Natural killer cell treated with Interleukin-12 subunit alpha and Interleukin-12 subunit beta and Interleukin-15 and Interleukin-18, amount 100 ng/mL, for 72 hours (primary cell): ENCODE measurements around the gene C1orf174. TPM values are rescaled to one million over a fixed set of nuclear protein-coding genes. Genes with fewer than 3 reads are reported as not detected.

Source experiments
- ATAC-seq, 2 donors: fragments of 150-1000 bp; cut with Tn5 transposase in 1 of 2; sonication (Bioruptor Pico), chemical (Tn5 transposase) in 1 of 2; 2 replicates each; pipeline ENCODE4 v1.10.0; 2021
- DNase-seq: peaks from one replicate; pipeline ENCODE4 v3.0.0; 2022; ENCODE audit warnings: low spot score
- H3K27ac Mint-ChIP-seq, 2 donors: 1 replicate in 1 of 2; 2 replicates in 1 of 2; pipeline ENCODE4 v1.8.0; 2022; ENCODE audit warnings: mixed read lengths in 2 of 2, mild to moderate bottlenecking in 1 of 2, moderate library complexity in 1 of 2
- H3K27me3 Mint-ChIP-seq, 2 donors: 1 replicate in 1 of 2; 2 replicates in 1 of 2; pipeline ENCODE4 v1.8.0; 2022; ENCODE audit warnings: mixed read lengths in 2 of 2
- H3K36me3 Mint-ChIP-seq: one replicate; pipeline ENCODE4 v1.8.0; 2022; ENCODE audit warnings: mixed read lengths
- H3K4me1 Mint-ChIP-seq, 2 donors: 1 replicate in 1 of 2; 2 replicates in 1 of 2; pipeline ENCODE4 v1.8.0; 2022; ENCODE audit warnings: low read depth in 2 of 2, mixed read lengths in 2 of 2, mild to moderate bottlenecking in 1 of 2
- H3K4me3 Mint-ChIP-seq: one replicate; pipeline ENCODE4 v1.8.0; 2022; ENCODE audit warnings: mixed read lengths
- H3K9me3 Mint-ChIP-seq: 2 replicates; pipeline ENCODE4 v1.8.0; 2022; ENCODE audit warnings: mixed read lengths
- total RNA-seq, 2 donors: library from RNA; stranded (reverse); gene quantifications; one replicate each; pipeline ENCODE4 v1.2.3, GENCODE V29; 2022

Gene C1orf174
- total RNA-seq, 2 donors from 2014 or later: 31.0 to 34.6 TPM

DNA sequence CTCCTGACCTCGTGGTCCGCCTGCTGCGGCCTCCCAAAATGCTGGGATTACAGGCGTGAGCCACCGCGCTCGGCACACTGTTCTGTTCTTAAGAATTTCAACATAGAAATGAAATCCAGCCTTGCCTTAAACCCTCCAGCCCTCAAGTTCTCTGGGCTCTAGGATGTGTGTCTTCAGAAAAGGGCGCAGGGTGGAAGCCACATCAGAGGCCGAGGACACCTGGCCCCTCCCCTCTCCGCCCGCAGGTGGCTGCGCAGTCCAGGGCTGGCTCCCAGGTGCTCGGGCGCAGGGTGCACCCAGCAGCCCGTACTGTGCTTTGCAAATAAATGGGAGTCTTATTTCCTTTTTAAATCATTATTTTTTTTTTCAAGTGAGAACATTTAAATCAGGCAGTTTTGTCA, 2.0 kb upstream of the C1orf174 start:
- H3K9me3 Mint-ChIP-seq: no peaks in the 10 kb centered on the region
- H3K36me3 Mint-ChIP-seq: peaks cover 5% of the 10 kb centered on the region
- peak overlapping the region; percentile 94 for H3K4me3 Mint-ChIP-seq
- peak overlapping the region; percentile 67 to 89 for H3K27ac Mint-ChIP-seq
- no peak for ATAC-seq
- DNase-seq: peak; percentile 56
- H3K4me1 Mint-ChIP-seq: peaks cover 34 to 44% of the 10 kb centered on the region in 2 donors
- no peaks in the 10 kb centered on the region for H3K27me3 Mint-ChIP-seq

DNA sequence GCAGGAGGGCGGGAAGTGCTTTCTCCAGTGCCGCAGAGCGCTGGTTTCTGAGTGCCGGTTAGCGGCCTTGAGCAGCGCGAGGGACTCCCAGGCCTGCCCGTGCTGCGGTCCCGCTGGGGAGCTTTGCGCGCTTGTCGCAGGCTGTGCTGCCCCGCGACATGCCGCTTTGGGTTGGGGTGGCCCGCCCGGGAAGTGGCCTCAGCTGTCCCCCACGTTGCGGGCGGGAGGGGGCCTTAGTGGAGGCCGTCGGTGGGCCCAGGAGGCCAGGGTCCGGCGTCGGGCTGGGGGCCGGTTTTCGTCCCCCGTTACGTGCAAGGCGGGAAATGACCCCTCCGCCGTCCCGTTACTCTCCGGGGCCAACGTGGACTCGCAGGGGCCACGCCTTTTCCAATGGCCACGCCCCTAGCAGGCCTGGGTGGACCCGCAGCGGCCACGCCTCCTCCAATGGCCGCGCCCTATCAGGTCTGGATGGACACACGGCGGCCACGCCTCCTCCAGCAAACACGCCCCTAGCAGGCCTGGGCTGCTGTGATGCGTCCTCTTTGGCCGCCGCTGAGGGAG, 977 bp upstream of the C1orf174 start:
- Mint-ChIP-seq H3K9me3 (no peaks in the 10 kb centered on the region), H3K4me1 (peaks cover 39 to 54% of the 10 kb centered on the region in 2 donors), H3K27me3 (no peaks in the 10 kb centered on the region), H3K4me3 (peak overlapping the region; percentile 94), H3K36me3 (peaks cover 7% of the 10 kb centered on the region), H3K27ac (peak overlapping the region; percentile 97 to 98)
- peak; percentile 82 to 88 for ATAC-seq
- peak; percentile 97 for DNase-seq

DNA sequence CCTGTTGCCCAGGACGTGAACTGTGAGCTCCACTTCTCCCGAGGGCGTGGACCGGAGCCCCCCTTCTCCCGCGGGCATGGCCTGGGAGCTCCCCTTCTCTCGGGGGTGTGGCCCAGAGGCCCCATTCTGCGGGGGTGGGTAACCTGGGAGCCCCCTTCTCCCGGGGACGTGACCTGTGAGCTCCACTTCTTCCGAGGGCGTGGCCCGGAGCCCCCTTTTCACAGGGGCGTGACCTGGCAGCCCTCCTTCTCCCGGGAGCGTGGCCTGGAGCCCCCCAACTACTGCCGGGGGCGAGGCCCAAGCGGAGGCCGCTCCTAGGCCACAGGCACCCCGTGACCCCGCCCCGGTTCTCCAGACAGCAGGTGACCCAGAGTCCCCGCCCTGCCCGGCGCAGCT, 320 bp downstream of the C1orf174 start:
- DNase-seq (no peak), ATAC-seq (no peak)
- Mint-ChIP-seq H3K27me3 (no peaks in the 10 kb centered on the region), H3K9me3 (no peaks in the 10 kb centered on the region), H3K27ac (peak overlapping the region; percentile 97 to 98), H3K4me3 (peak overlapping the region; percentile 94), H3K36me3 (peaks cover 7% of the 10 kb centered on the region), H3K4me1 (peaks cover 41 to 55% of the 10 kb centered on the region in 2 donors)

DNA sequence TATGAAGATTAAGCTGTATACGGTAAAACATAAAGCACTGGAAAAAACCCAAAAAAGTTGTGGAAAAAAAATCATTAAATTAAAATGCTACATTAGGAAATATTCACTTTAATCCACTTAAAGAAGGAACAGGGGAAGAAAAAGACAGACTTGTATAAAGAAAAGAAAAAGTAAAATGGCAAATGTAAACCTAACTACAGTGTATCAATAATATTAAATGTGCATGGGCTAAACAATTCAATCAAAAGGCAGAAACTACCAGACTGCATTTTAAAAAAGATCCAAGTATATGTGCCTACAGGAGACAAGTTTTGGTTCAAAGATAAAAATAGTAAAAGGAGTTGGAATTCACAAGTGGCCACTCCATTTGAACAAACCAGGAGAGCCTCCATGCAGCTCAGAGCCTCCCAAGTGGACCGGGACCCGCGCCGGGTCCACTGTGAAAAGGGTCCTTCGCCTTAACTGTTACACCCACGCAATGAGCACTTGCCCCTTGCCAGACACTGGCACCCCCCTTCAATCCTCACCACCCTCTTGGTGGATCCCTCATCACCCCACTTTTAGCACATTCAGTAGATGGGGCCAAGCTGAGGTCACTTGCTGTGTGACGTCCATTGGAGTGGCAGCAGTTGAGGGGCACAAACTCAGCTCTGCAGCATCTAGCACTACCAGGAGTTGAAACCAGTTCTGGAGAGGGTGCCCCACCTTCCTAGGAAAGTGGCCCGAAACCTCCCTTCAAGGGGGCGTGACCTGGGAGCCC, 898 bp downstream of the C1orf174 start:
- Mint-ChIP-seq H3K27ac (peak overlapping the region; percentile 84 to 97), H3K36me3 (peaks cover 7% of the 10 kb centered on the region), H3K27me3 (no peaks in the 10 kb centered on the region), H3K4me1 (peaks cover 41 to 55% of the 10 kb centered on the region in 2 donors), H3K9me3 (no peaks in the 10 kb centered on the region), H3K4me3 (peak overlapping the region; percentile 94)
- no peak for DNase-seq
- ATAC-seq: no peak

DNA sequence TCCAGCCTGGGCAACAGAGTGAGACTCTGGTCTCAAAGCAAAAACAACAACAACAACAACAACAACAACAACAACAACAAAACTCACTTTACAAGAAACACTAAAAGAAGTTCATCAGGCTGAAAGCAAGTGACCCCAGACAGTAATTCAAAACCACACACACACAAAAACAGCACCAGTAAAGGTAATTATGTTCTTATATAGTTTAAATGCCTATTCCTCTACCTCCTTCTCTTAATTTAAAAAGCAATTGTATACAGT, 1.7 kb downstream of the C1orf174 start:
- H3K36me3 Mint-ChIP-seq: peaks cover 7% of the 10 kb centered on the region
- peaks cover 35 to 49% of the 10 kb centered on the region in 2 donors for H3K4me1 Mint-ChIP-seq
- peak overlapping the region; percentile 84 to 97 for H3K27ac Mint-ChIP-seq
- H3K27me3 Mint-ChIP-seq: no peaks in the 10 kb centered on the region
- DNase-seq: no peak
- H3K4me3 Mint-ChIP-seq: peak overlapping the region; percentile 94
- no peak for ATAC-seq
- no peaks in the 10 kb centered on the region for H3K9me3 Mint-ChIP-seq

DNA sequence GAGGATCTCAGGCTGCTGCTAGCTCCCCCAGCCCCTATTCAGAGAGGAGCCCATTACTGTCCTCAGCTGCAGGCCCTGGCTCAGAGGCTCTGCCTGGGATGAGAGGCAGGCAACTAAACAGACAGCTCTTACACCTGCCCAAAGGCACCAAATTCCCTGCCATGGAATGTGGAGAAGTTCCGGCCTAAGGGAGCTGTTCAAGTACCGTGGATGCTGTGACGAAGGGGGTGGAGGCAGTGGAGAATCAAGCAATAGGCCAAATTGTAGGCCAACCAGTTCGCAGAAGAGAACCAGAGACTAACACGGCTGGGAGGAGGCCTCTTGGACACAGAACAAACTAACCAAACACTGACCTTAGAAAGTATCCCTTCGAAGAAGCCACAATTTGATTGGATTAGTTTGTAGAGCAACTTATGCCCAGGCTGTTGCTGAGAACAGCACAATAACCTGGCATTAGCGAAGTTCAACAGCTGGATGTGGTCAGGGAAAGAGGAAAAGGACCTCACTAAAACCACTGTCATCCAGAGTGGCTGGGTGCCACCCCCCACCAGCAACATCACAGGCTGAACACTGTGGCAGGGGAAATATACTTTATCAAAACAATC, 3.6 kb downstream of the C1orf174 start:
- H3K27ac Mint-ChIP-seq: peak overlapping the region; percentile 4 to 38
- no peak for ATAC-seq

DNA sequence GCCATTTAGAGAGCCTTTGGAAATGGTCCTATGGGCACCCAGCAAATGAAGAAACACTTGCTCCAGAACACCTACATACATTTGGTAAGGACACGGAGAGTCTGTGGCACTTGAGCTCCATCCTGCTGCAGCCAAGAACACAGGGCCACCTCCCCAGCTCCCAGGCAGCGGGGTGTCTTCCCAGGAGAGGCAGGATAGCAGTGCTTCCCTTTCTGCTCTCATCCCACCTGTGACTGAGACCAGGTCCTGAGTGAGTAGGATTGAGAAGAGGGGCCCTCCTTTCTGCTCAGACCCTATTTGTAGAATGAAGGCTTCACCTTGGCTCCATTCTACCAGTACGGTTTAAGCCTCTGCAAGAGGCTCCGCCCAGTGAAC, 4.1 kb downstream of the C1orf174 start:
- H3K36me3 Mint-ChIP-seq: peaks cover 7% of the 10 kb centered on the region
- no peaks in the 10 kb centered on the region for H3K9me3 Mint-ChIP-seq
- H3K27ac Mint-ChIP-seq: peak overlapping the region; percentile 4 to 38
- no peak for ATAC-seq
- H3K27me3 Mint-ChIP-seq: no peaks in the 10 kb centered on the region
- DNase-seq: no peak
- peaks cover 31 to 39% of the 10 kb centered on the region in 2 donors for H3K4me1 Mint-ChIP-seq
- H3K4me3 Mint-ChIP-seq: no peak overlapping the region

More for the DNA sequence above, 3.6 kb downstream of the C1orf174 start:
- Mint-ChIP-seq H3K9me3 (no peaks in the 10 kb centered on the region), H3K36me3 (peaks cover 7% of the 10 kb centered on the region), H3K4me3 (no peak overlapping the region), H3K4me1 (peaks cover 30 to 37% of the 10 kb centered on the region in 2 donors), H3K27me3 (no peaks in the 10 kb centered on the region)
- DNase-seq: no peak

DNA sequence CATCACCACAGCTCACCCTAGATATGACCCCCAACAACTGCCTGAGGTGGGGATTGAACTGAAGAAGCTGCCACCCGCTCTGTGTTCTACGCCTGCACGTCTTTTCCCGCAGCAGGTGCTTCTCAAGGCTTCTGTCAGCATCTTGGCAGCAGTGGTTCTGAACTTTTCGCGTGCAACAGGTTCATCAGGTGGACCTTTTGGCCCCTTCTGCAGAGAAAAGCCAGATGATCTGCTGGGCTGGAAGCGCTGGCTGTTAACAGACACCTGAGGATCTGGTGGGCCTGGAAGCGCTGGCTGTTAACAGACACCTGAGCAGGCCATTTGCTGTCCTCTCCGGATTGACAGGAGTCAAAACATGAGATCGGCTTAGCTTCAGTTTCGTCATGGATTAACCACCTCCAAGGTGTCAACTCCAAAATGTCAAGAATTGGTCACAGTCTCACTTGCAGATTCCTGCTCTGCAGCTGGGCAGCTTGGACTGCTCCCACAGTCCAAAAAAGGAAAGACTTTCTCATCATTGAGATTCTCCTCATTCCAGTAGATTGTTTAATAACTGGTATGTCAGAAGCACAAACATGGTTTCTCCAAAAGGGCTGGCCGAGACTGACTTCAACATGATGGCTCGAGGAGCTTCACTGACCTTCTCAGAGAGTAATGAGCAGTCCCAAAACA, 4.7 kb downstream of the C1orf174 start:
- Mint-ChIP-seq H3K36me3 (peaks cover 7% of the 10 kb centered on the region), H3K4me3 (no peak overlapping the region), H3K27me3 (no peaks in the 10 kb centered on the region), H3K27ac (peak overlapping the region in 1 of 2 donors; percentile 38), H3K4me1 (peaks cover 36 to 44% of the 10 kb centered on the region in 2 donors), H3K9me3 (no peaks in the 10 kb centered on the region)
- ATAC-seq: no peak
- no peak for DNase-seq

DNA sequence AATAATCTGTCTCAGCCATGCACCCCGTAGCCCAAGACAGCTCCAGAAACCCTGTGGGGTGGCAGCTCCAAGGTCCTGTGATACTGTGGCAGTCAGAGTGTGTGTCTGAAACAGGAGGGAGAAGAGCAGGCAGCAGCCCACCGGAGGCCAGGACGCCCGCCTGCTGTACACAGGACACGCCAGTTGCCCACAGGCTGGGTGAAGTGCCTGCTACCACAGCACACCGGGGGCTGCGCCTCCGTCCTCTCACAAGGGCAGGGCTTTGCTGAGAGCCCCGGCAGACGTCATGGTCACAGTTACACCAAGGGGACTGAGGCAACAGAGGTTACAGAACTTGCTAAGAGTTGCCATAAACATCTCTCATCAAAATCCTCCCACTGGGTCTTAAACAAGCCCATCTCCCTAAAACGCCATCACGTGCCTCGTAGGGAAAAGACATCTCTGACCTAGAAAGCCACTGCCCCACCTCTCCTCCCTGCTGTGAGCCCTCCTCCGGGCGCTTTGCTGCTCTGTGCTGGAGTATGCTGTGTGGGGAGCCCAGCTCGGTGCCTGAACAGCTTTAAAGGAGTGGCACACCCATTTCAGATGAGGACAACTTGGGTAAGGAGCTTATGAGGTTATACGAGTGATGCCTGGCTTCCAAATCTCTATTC, 5.3 kb downstream of the C1orf174 start:
- DNase-seq (no peak), ATAC-seq (no peak)
- no peaks in the 10 kb centered on the region for H3K9me3 Mint-ChIP-seq
- H3K4me3 Mint-ChIP-seq: no peak overlapping the region
- H3K36me3 Mint-ChIP-seq: peaks cover 13% of the 10 kb centered on the region
- H3K4me1 Mint-ChIP-seq: peaks cover 42 to 51% of the 10 kb centered on the region in 2 donors
- H3K27ac Mint-ChIP-seq: peak overlapping the region in 1 of 2 donors; percentile 61
- H3K27me3 Mint-ChIP-seq: no peaks in the 10 kb centered on the region

DNA sequence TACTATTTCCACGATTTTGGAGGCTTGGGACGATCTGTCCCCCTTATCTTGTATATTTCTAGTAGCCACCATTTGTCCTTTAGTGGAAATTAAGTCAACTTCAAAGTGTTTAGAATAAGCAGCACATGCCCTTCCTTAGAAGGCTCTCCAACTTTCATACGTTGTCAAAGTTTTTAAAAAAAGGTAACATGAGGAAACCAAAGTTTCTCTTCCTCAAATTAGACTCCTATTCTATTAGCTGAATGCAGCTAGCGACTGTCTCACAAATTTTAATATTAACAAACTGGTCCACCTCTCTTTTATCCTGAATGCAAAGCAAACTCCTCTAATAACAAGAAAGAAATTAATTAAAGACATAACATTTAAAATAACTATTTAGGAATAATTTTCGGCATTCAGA, 6.9 kb downstream of the C1orf174 start:
- peaks cover 41% of the 10 kb centered on the region in 2 donors for H3K4me1 Mint-ChIP-seq
- no peaks in the 10 kb centered on the region for H3K9me3 Mint-ChIP-seq
- no peak overlapping the region for H3K4me3 Mint-ChIP-seq
- no peak overlapping the region for H3K27ac Mint-ChIP-seq
- no peaks in the 10 kb centered on the region for H3K27me3 Mint-ChIP-seq
- ATAC-seq: no peak
- peaks cover 14% of the 10 kb centered on the region for H3K36me3 Mint-ChIP-seq
- DNase-seq: no peak

DNA sequence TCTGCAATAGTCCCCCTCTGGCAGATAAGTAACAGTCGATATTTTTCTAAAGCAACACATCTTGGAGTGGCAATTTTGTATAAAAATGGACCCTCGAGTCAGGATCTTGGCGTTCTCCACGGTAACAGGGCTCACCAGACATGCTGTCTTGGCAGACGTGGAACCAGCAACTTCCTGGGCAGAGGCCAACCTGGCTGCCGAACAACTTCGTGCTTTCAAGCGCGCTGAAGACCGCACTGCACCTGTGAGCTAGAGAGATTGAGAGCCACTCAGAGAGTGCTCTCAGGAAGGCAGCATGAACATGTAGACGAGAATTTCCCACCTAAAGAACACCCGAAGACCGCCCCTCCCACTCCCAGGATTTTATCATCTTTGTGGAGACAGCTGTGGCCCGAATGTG, 7.3 kb downstream of the C1orf174 start:
- DNase-seq: no peak
- H3K9me3 Mint-ChIP-seq: no peaks in the 10 kb centered on the region
- no peaks in the 10 kb centered on the region for H3K27me3 Mint-ChIP-seq
- H3K4me3 Mint-ChIP-seq: no peak overlapping the region
- H3K27ac Mint-ChIP-seq: peak overlapping the region in 1 of 2 donors; percentile 44
- ATAC-seq: no peak
- H3K4me1 Mint-ChIP-seq: peaks cover 37 to 40% of the 10 kb centered on the region in 2 donors
- peaks cover 14% of the 10 kb centered on the region for H3K36me3 Mint-ChIP-seq

DNA sequence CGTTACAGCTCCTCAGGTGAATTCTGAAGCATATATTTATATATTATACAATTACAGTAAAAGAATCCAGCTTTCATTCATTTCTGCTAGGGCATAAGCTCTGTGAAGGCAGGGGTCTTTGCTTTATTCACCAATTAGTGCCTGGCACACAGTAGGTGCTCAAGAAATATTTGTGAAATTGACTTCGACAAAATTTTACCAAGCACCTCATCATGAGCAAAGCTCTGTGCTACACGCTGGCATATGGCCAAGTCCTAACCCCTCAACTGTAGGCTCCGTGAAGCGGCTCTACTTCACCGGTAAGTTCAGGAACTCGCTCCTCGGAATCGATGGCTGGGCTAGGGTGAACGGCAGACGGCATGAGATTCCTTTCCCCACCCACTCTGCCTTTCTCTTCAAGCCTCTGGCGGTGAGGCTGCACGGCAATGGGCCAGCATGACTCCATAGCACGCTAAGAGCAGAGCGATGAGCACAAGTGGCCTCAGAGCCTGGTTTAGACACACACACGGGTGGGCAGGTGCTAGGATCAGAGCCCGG, 8.7 kb downstream of the C1orf174 start:
- peaks cover 8% of the 10 kb centered on the region for H3K36me3 Mint-ChIP-seq
- no peak overlapping the region for H3K4me3 Mint-ChIP-seq
- peaks cover 24 to 35% of the 10 kb centered on the region in 2 donors for H3K4me1 Mint-ChIP-seq
- DNase-seq (no peak), ATAC-seq (no peak)
- H3K9me3 Mint-ChIP-seq: no peaks in the 10 kb centered on the region
- H3K27ac Mint-ChIP-seq: peak overlapping the region in 1 of 2 donors; percentile 55
- H3K27me3 Mint-ChIP-seq: no peaks in the 10 kb centered on the region
